ENCODE data around the gene PPP1R7. TPM values are rescaled to one million over a fixed set of nuclear protein-coding genes. Genes with fewer than 3 reads are reported as not detected.

PPP1R7 gene
- total RNA-seq, 1 experiment from 2014 or later = 49.1 TPM

GRCh38 chr2:241125626-241126025 is 24.6 kb upstream of the PPP1R7 start:
- ChIA-PET POLR2A (no interaction called here), CTCF (no interaction called here)
- Mint-ChIP-seq H3K27ac (no peak overlapping the region), H3K4me1 (no peaks in the 10 kb centered on the region), H3K27me3 (ENCODE audit: low read depth) (no peaks in the 10 kb centered on the region), H3K36me3 (peaks cover 25% of the 10 kb centered on the region), H3K4me3 (no peak overlapping the region), H3K9me3 (peaks cover 10% of the 10 kb centered on the region)
- ATAC-seq (no peak), DNase-seq (ENCODE audit: low spot score) (no peak)
- TF ChIP-seq, protein P1, sequence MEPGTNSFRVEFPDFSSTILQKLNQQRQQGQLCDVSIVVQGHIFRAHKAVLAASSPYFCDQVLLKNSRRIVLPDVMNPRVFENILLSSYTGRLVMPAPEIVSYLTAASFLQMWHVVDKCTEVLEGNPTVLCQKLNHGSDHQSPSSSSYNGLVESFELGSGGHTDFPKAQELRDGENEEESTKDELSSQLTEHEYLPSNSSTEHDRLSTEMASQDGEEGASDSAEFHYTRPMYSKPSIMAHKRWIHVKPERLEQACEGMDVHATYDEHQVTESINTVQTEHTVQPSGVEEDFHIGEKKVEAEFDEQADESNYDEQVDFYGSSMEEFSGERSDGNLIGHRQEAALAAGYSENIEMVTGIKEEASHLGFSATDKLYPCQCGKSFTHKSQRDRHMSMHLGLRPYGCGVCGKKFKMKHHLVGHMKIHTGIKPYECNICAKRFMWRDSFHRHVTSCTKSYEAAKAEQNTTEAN (CRISPR knock-in tag; IDR thresholded peaks at IDR 0.05) = no peak
- no peak for TF ChIP-seq ZNF423 (CRISPR knock-in tag; IDR thresholded peaks at IDR 0.05)
- no peak for TF ChIP-seq ZNF138 (CRISPR knock-in tag; conservative IDR thresholded peaks at IDR 0.05)
- TF ChIP-seq, protein P2, sequence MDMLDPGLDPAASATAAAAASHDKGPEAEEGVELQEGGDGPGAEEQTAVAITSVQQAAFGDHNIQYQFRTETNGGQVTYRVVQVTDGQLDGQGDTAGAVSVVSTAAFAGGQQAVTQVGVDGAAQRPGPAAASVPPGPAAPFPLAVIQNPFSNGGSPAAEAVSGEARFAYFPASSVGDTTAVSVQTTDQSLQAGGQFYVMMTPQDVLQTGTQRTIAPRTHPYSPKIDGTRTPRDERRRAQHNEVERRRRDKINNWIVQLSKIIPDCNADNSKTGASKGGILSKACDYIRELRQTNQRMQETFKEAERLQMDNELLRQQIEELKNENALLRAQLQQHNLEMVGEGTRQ (CRISPR knock-in tag; IDR thresholded peaks at IDR 0.05) = no peak
- TF ChIP-seq, protein P3, sequence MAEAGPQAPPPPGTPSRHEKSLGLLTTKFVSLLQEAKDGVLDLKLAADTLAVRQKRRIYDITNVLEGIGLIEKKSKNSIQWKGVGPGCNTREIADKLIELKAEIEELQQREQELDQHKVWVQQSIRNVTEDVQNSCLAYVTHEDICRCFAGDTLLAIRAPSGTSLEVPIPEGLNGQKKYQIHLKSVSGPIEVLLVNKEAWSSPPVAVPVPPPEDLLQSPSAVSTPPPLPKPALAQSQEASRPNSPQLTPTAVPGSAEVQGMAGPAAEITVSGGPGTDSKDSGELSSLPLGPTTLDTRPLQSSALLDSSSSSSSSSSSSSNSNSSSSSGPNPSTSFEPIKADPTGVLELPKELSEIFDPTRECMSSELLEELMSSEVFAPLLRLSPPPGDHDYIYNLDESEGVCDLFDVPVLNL (CRISPR knock-in tag; IDR thresholded peaks at IDR 0.05; ENCODE audit: borderline replicate concordance, low read depth) = no peak
- no peak for TF ChIP-seq FOXJ3 (CRISPR knock-in tag; IDR thresholded peaks at IDR 0.05; ENCODE audit: borderline replicate concordance)
- TF ChIP-seq ZNF317 (CRISPR knock-in tag; IDR thresholded peaks at IDR 0.05; ENCODE audit: borderline replicate concordance, low read depth) = no peak
- TF ChIP-seq, protein P4, sequence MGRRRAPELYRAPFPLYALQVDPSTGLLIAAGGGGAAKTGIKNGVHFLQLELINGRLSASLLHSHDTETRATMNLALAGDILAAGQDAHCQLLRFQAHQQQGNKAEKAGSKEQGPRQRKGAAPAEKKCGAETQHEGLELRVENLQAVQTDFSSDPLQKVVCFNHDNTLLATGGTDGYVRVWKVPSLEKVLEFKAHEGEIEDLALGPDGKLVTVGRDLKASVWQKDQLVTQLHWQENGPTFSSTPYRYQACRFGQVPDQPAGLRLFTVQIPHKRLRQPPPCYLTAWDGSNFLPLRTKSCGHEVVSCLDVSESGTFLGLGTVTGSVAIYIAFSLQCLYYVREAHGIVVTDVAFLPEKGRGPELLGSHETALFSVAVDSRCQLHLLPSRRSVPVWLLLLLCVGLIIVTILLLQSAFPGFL (CRISPR knock-in tag; IDR thresholded peaks at IDR 0.05; ENCODE audit: borderline replicate concordance) = no peak
- TF ChIP-seq, protein P5, sequence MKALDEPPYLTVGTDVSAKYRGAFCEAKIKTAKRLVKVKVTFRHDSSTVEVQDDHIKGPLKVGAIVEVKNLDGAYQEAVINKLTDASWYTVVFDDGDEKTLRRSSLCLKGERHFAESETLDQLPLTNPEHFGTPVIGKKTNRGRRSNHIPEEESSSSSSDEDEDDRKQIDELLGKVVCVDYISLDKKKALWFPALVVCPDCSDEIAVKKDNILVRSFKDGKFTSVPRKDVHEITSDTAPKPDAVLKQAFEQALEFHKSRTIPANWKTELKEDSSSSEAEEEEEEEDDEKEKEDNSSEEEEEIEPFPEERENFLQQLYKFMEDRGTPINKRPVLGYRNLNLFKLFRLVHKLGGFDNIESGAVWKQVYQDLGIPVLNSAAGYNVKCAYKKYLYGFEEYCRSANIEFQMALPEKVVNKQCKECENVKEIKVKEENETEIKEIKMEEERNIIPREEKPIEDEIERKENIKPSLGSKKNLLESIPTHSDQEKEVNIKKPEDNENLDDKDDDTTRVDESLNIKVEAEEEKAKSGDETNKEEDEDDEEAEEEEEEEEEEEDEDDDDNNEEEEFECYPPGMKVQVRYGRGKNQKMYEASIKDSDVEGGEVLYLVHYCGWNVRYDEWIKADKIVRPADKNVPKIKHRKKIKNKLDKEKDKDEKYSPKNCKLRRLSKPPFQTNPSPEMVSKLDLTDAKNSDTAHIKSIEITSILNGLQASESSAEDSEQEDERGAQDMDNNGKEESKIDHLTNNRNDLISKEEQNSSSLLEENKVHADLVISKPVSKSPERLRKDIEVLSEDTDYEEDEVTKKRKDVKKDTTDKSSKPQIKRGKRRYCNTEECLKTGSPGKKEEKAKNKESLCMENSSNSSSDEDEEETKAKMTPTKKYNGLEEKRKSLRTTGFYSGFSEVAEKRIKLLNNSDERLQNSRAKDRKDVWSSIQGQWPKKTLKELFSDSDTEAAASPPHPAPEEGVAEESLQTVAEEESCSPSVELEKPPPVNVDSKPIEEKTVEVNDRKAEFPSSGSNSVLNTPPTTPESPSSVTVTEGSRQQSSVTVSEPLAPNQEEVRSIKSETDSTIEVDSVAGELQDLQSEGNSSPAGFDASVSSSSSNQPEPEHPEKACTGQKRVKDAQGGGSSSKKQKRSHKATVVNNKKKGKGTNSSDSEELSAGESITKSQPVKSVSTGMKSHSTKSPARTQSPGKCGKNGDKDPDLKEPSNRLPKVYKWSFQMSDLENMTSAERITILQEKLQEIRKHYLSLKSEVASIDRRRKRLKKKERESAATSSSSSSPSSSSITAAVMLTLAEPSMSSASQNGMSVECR (CRISPR knock-in tag; IDR thresholded peaks at IDR 0.05; ENCODE audit: borderline replicate concordance) = no peak
- no peak for TF ChIP-seq NFE2L1 (CRISPR knock-in tag; IDR thresholded peaks at IDR 0.05)
- no peak for TF ChIP-seq ATF1 (CRISPR knock-in tag; IDR thresholded peaks at IDR 0.05)
- no peak for TF ChIP-seq GTF2I (CRISPR knock-in tag; conservative IDR thresholded peaks at IDR 0.05)
- TF ChIP-seq ZNF219 (CRISPR knock-in tag; IDR thresholded peaks at IDR 0.05; ENCODE audit: borderline replicate concordance) = no peak
- TF ChIP-seq E2F5 (CRISPR knock-in tag; IDR thresholded peaks at IDR 0.05) = no peak
- TF ChIP-seq TP53 (CRISPR knock-in tag; IDR thresholded peaks at IDR 0.05) = no peak
- TF ChIP-seq, protein P6, sequence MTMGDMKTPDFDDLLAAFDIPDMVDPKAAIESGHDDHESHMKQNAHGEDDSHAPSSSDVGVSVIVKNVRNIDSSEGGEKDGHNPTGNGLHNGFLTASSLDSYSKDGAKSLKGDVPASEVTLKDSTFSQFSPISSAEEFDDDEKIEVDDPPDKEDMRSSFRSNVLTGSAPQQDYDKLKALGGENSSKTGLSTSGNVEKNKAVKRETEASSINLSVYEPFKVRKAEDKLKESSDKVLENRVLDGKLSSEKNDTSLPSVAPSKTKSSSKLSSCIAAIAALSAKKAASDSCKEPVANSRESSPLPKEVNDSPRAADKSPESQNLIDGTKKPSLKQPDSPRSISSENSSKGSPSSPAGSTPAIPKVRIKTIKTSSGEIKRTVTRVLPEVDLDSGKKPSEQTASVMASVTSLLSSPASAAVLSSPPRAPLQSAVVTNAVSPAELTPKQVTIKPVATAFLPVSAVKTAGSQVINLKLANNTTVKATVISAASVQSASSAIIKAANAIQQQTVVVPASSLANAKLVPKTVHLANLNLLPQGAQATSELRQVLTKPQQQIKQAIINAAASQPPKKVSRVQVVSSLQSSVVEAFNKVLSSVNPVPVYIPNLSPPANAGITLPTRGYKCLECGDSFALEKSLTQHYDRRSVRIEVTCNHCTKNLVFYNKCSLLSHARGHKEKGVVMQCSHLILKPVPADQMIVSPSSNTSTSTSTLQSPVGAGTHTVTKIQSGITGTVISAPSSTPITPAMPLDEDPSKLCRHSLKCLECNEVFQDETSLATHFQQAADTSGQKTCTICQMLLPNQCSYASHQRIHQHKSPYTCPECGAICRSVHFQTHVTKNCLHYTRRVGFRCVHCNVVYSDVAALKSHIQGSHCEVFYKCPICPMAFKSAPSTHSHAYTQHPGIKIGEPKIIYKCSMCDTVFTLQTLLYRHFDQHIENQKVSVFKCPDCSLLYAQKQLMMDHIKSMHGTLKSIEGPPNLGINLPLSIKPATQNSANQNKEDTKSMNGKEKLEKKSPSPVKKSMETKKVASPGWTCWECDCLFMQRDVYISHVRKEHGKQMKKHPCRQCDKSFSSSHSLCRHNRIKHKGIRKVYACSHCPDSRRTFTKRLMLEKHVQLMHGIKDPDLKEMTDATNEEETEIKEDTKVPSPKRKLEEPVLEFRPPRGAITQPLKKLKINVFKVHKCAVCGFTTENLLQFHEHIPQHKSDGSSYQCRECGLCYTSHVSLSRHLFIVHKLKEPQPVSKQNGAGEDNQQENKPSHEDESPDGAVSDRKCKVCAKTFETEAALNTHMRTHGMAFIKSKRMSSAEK (CRISPR knock-in tag; IDR thresholded peaks at IDR 0.05; ENCODE audit: borderline replicate concordance) = no peak
- no peak for TF ChIP-seq AFF4 (CRISPR knock-in tag; IDR thresholded peaks at IDR 0.05; ENCODE audit: borderline replicate concordance)

All from WTC11 (cell line).